Spleen (tissue), 7 donors: ENCODE measurements around the gene VWA1.

Source experiments
- CTCF ChIP-seq, 11 experiments: fragments of 200-600 bp in 7 of 11; fragments of 450-650 bp in 4 of 11; sonication (generic) in 4 of 11; IDR thresholded peaks in 8 of 11; conservative IDR thresholded peaks in 3 of 11; 1 replicate in 7 of 11; 2 replicates in 4 of 11; pipeline versions ENCODE4 v1.4.0 to v1.8.0; 2016 to 2021; ENCODE audit warnings: antibody characterized with exemption in 11 of 11, inconsistent platforms in 4 of 11, mild to moderate bottlenecking in 1 of 11
- POLR2A ChIP-seq, 3 donors: fragments of 450-650 bp; IDR thresholded peaks; one replicate each; pipeline ENCODE4 v1.5.1; 2017; ENCODE audit warnings: antibody characterized with exemption in 3 of 3, mild to moderate bottlenecking in 1 of 3
- donor health status: DM: no; HTN: no; CAD: no; lungs with moderate emphysema.
- donor health status: DM: no; HTN: no; CAD: no.
- donor health status: DM: no; HTN: no; CAD: no.

GRCh38 chr1:1424707-1425106 lies 10.8 kb upstream of the VWA1 start:
- TF ChIP-seq CTCF (IDR thresholded peaks at IDR 0.05 in 8 of 11, conservative IDR thresholded peaks at IDR 0.05 in 3 of 11) (no peak), POLR2A (IDR thresholded peaks at IDR 0.05) (no peak)
